Measurements from ENCODE around the gene PTER. TPM values are rescaled to one million over a fixed set of nuclear protein-coding genes. Genes with fewer than 3 reads are reported as not detected.

The PTER gene
- total RNA-seq, 2 experiments from 2014 or later, result 18.2 to 19.2 TPM

DNA sequence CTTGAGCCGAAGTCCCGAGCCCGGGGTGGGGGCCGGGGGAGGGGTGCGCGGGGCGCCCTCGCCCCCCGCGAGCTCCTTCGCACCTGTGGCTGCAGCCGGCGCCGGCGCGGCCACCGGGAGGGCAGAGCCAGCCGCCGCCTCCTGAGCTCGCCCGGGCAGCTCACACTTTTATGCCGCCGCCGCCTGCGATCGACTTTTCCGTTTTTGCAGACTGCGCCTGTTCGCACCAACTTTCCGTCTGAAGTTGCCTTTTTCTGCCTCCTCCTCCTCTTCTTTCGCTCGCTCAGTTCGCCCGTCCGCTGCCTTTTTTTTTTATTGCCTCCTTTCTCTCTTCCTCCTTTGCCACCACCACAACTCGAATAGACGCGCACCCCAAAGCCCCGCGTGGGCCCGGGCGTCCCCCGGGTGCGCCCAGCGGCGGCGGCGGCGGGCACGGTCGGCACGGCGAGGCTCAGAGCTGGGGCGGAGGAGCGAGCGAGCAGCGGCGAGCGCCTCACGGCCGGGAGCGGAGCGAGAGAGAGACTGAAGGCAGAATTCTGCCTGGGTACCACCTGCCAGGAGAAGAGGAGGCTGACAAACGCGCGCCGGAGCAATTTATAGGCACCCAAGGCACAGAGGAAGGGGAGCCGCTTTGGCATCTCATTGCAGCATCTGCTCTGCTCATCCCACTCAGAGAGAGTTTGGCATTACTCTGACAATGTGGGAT lies 84.7 kb downstream of the PTER start, which contains the start of gene C1QL3:
Gene C1QL3, minus strand, starts transcription at position 569 of the 706 bp plus-strand sequence. CDS start 814 bp downstream, outside the sequence.
- ChIA-PET CTCF (interaction anchor here (0.6 to 1.1 kb wide), 6 partner anchors 10 to 1629 kb away, joined by 3 to 4 read pairs (median 3); no protein-coding TSS in a partner anchor), POLR2A (interaction anchor here (0.6 kb wide), 1 partner anchor 42 kb away, joined by 3 read pairs; no protein-coding TSS in a partner anchor)
- no peak within 1 kb of the TSS for H3K27ac Mint-ChIP-seq

DNA sequence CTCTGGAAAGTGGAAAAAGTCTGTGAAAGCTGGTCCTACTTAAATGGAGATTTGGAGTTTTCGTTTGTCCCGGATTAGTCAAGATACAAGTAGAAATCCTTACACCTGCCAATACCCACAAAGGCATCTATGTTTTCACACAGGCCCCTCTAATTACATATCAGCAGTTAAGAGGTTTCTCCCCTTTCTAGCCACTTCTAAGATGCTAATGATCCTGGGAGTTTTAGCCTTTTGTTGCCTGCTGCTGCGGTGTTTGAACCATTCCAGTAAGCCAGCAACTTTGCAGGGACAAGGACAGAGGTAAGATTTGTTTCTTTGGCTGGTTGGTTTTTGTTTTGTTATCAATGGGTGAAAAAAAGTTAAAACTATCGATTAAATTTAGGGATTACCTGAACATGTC lies 90.6 kb downstream of the PTER start:
- Mint-ChIP-seq H3K27me3 (peaks cover 19% of the 10 kb centered on the region), H3K36me3 (ENCODE audit: low read depth) (no peaks in the 10 kb centered on the region), H3K9me3 (no peaks in the 10 kb centered on the region), H3K27ac (no peak overlapping the region), H3K4me1 (no peaks in the 10 kb centered on the region), H3K4me3 (no peak overlapping the region)
- POLR2A ChIA-PET, result no interaction called here
- CTCF ChIA-PET, result interaction anchor here (0.6 kb wide), 1 partner anchor 73 kb away, joined by 5 read pairs; no protein-coding TSS in a partner anchor
- DNase-seq, result no peak

More for the DNA sequence above, 84.7 kb downstream of the PTER start, which contains the start of gene C1QL3:
- no peaks in the 10 kb centered on the region for H3K9me3 Mint-ChIP-seq
- H3K27me3 Mint-ChIP-seq, result peaks cover 36% of the 10 kb centered on the region
- H3K36me3 Mint-ChIP-seq (ENCODE audit: low read depth), result peaks cover 4% of the 10 kb centered on the region
- peak; percentile 40 for DNase-seq
- peaks cover 11% of the 10 kb centered on the region for H3K4me1 Mint-ChIP-seq
- peak within 1 kb of the TSS; percentile 75 for H3K4me3 Mint-ChIP-seq

DNA sequence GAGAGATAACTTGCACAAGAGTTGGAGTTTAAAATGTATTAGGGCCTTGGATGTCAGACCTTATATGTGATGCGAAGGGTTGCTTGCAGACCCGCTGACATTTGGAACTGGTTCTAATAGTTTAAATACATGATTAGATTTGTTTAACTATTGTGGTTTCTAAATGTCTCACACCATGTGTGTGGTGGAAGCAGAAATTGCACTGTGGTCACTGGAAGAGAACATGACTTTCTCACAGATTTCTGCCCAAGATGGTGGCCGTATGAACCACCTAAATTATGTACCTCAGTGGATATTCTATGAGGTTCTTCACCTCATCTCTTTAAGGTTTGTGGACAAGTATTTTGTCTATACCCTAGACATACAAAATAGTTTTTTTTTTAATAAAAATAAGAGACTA lies 93.0 kb downstream of the PTER start:
- no peaks in the 10 kb centered on the region for H3K9me3 Mint-ChIP-seq
- POLR2A ChIA-PET, result no interaction called here
- H3K4me3 Mint-ChIP-seq, result no peak overlapping the region
- H3K36me3 Mint-ChIP-seq (ENCODE audit: low read depth), result no peaks in the 10 kb centered on the region
- no peak overlapping the region for H3K27ac Mint-ChIP-seq
- peaks cover 5% of the 10 kb centered on the region for H3K27me3 Mint-ChIP-seq
- DNase-seq, result no peak
- H3K4me1 Mint-ChIP-seq, result no peaks in the 10 kb centered on the region
- CTCF ChIA-PET, result no interaction called here

DNA sequence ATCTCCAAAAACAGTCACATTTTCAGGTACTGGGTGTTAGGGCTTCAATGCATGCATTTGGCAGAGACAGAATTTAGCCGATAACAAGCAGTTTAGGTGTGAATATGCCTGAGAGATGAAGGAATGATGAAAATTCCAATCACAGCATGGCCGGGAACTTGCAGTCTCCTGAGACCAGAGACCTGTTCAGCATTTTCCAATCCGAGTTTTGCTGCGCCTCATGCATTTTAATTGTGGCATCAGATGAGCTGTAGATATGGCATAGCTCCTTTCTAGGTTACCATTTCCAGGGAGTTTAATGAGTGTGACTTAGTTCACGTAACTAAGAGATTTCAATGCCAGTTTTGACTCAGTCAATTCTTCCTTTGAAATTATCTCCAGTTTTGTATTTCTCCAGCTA lies 99.3 kb downstream of the PTER start:
- Mint-ChIP-seq H3K4me3 (no peak overlapping the region), H3K9me3 (no peaks in the 10 kb centered on the region), H3K4me1 (no peaks in the 10 kb centered on the region), H3K27me3 (peaks cover 4% of the 10 kb centered on the region), H3K27ac (no peak overlapping the region), H3K36me3 (ENCODE audit: low read depth) (no peaks in the 10 kb centered on the region)
- DNase-seq, result no peak
- CTCF ChIA-PET, result no interaction called here
- POLR2A ChIA-PET, result no interaction called here

DNA sequence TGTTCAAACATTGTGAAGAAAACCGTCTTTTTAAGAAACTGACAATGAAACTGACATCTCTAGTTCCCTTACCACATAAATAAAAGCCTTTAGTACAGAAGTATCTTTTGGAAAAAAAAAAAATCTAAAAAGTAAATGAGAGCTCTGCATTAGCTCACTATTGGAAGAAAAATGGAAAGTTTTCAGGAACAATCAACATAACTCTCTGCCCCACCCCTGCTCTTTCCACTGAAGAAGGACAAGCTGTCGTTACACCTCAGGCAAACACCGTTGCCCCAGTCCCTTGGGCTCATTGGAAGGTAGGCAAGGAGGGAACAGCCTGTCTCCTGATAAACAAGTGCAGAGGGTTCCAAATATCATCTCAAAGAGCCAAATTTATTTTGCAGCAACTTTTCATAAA lies 107.3 kb downstream of the PTER start:
- Mint-ChIP-seq H3K9me3 (no peaks in the 10 kb centered on the region), H3K27me3 (peaks cover 15% of the 10 kb centered on the region), H3K36me3 (ENCODE audit: low read depth) (no peaks in the 10 kb centered on the region), H3K4me1 (peaks cover 2% of the 10 kb centered on the region), H3K4me3 (no peak overlapping the region), H3K27ac (no peak overlapping the region)
- DNase-seq, result no peak
- ChIA-PET POLR2A (no interaction called here), CTCF (interaction anchor here (0.6 to 1.1 kb wide), 2 partner anchors 431 to 641 kb away, joined by 3 read pairs; no protein-coding TSS in a partner anchor)

DNA sequence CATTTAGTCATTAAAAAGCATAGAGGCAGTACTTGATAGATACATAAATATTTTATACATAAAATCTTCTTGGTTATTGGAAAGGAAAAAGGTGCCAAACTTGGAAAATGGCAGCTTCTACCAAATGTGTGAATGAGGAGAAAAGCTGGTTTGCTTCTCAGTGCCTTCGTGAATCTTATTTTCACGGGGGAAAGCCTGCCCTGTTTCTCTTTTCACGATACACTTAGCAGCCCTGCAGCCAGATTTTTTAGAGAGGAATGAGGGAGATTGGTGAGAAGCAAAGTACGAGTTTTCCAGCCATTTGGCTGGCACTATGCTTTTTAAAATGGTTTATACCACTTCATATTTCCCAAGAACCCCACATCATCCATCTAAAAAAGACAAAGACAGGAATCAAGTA lies 107.8 kb downstream of the PTER start:
- H3K4me1 Mint-ChIP-seq, result peaks cover 2% of the 10 kb centered on the region
- CTCF ChIA-PET, result interaction anchor here (0.6 to 1.1 kb wide), 2 partner anchors 432 to 642 kb away, joined by 3 read pairs; no protein-coding TSS in a partner anchor
- no peaks in the 10 kb centered on the region for H3K9me3 Mint-ChIP-seq
- H3K27me3 Mint-ChIP-seq, result peaks cover 15% of the 10 kb centered on the region
- POLR2A ChIA-PET, result no interaction called here
- H3K4me3 Mint-ChIP-seq, result no peak overlapping the region
- no peak overlapping the region for H3K27ac Mint-ChIP-seq
- no peaks in the 10 kb centered on the region for H3K36me3 Mint-ChIP-seq (ENCODE audit: low read depth)
- no peak for DNase-seq

DNA sequence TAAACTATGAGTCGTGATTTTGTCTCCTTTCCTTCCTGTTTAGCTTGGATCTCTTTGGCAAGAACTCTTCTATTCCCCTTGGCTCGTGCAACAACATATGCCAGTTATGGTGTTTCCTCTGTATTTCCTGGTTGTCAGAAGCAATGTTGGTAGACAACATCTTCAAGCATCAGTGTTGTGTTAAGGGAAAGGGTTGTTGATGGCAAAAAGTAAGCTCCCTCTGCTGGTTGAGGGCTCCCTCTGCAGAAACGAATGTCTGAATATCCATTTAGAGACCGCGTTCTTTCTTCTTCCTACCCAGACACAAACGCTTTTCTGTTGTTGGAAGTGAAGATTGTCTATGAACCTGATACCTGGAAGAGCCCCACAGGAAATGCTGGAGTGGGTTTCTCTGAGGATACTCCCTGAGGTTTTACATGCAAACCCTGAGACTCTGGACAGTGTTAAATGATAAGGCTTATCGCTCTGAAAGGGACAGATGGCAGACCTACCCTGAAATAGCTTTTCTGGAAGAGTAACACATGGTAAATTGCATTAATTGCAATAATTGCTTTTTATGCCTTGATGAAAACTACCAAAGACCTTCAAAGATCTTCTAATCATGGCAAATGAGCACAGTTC lies 108.4 kb downstream of the PTER start:
- ChIA-PET CTCF (interaction anchor here (1.1 kb wide), 1 partner anchor 643 kb away, joined by 3 read pairs; no protein-coding TSS in a partner anchor), POLR2A (no interaction called here)
- H3K4me1 Mint-ChIP-seq, result peaks cover 2% of the 10 kb centered on the region
- H3K9me3 Mint-ChIP-seq, result no peaks in the 10 kb centered on the region
- no peaks in the 10 kb centered on the region for H3K36me3 Mint-ChIP-seq (ENCODE audit: low read depth)
- H3K27me3 Mint-ChIP-seq, result peaks cover 14% of the 10 kb centered on the region
- H3K4me3 Mint-ChIP-seq, result no peak overlapping the region
- H3K27ac Mint-ChIP-seq, result no peak overlapping the region
- peak; percentile 15 for DNase-seq

DNA sequence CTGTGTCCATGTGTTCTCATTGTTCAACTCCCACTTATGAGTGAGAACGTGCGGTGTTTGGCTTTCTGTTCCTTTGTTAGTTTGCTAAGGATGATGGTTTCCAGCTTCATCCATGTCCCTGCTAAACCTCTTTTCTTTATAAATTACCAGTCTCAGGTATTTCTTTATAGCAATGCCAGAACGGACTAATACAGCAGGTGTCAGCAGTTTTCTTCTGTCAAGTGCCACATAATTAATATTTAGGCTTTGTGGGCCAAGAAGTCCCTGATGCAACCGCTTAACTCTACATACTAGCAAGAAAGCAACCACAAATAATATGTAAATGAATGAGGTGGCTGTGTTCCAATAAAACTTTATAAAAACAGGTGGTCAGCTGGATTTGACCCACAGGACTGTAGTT lies 111.2 kb downstream of the PTER start:
- POLR2A ChIA-PET, result no interaction called here
- peaks cover 10% of the 10 kb centered on the region for H3K27me3 Mint-ChIP-seq
- peaks cover 2% of the 10 kb centered on the region for H3K4me1 Mint-ChIP-seq
- H3K27ac Mint-ChIP-seq, result no peak overlapping the region
- H3K36me3 Mint-ChIP-seq (ENCODE audit: low read depth), result no peaks in the 10 kb centered on the region
- H3K9me3 Mint-ChIP-seq, result no peaks in the 10 kb centered on the region
- no peak overlapping the region for H3K4me3 Mint-ChIP-seq
- no peak for DNase-seq
- CTCF ChIA-PET, result no interaction called here

DNA sequence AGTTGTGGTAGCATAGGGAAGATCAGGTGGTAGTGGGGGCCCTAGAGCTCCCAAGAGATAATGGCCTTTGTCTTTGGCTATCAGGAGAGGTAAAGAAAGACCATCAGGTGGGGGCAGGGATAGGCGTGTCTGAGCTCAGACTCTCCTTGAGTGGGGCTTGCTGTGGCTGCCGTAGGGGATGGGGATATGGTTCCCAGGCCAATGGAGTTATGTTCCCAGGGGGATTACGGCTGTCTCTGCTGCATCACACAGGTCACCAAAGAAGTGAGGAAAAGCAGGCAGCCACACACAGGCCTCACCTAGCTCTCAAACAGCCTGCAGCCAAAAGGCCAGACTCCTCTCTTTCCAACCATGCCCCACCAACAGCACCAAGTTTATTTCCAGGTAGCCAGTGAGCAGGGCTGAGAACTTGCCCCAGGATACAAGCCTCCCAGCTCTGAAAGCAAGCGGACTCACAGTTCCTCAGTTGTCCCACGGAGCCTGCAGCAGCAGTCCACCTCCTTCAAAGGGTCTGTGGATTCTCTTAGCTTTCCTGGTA lies 122.5 kb downstream of the PTER start:
- DNase-seq, result no peak
- H3K27ac Mint-ChIP-seq, result no peak overlapping the region
- ChIA-PET CTCF (interaction anchor here (1.5 kb wide), 1 partner anchor 10 kb away, joined by 3 read pairs; no protein-coding TSS in a partner anchor), POLR2A (interaction anchor here (0.6 kb wide), 1 partner anchor 585 kb away, joined by 3 read pairs; no protein-coding TSS in a partner anchor)
- no peaks in the 10 kb centered on the region for H3K4me1 Mint-ChIP-seq
- H3K9me3 Mint-ChIP-seq, result no peaks in the 10 kb centered on the region
- H3K27me3 Mint-ChIP-seq, result peaks cover 22% of the 10 kb centered on the region
- no peaks in the 10 kb centered on the region for H3K36me3 Mint-ChIP-seq (ENCODE audit: low read depth)
- H3K4me3 Mint-ChIP-seq, result no peak overlapping the region

DNA sequence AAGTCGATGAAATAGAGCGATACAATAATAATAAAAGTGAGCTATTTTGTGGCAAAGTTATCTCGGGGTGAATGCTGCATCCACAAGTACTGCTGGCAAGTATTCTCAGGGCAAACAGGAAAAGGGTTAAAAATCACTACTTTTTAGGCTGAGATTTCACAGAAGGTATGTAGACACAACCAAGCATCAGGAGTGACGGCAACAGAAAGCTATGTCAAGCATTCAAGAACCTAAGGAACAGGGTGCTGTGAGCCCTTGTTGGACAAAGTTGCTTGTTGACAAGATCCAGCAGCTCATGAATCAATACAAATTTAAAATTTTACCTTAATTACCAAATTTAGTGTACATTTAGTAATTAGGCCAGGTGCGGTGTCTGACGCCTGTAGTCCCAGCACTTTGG lies 126.1 kb downstream of the PTER start:
- Mint-ChIP-seq H3K27me3 (peaks cover 19% of the 10 kb centered on the region), H3K9me3 (no peaks in the 10 kb centered on the region), H3K4me1 (peaks cover 3% of the 10 kb centered on the region), H3K27ac (no peak overlapping the region), H3K4me3 (no peak overlapping the region), H3K36me3 (ENCODE audit: low read depth) (no peaks in the 10 kb centered on the region)
- ChIA-PET CTCF (no interaction called here), POLR2A (no interaction called here)
- no peak for DNase-seq

Other genes with a start within 250 kb of the PTER start
- gene C1QL3, start 84.9 kb downstream of the PTER start, total RNA-seq, result under 1 TPM in 1 of 2 experiments, not detected in 1; 0.12 TPM